HG03442 (cell line): ENCODE data around the gene NPR3.

Experiments
- ATAC-seq: cut with Tn5 transposase; IDR thresholded peaks from one replicate; pipeline ENCODE4 v1.9.1; 2021; ENCODE audit warnings: mild to moderate bottlenecking, moderate library complexity; ENCODE audit not compliant: unreplicated experiment

Gene NPR3

DNA sequence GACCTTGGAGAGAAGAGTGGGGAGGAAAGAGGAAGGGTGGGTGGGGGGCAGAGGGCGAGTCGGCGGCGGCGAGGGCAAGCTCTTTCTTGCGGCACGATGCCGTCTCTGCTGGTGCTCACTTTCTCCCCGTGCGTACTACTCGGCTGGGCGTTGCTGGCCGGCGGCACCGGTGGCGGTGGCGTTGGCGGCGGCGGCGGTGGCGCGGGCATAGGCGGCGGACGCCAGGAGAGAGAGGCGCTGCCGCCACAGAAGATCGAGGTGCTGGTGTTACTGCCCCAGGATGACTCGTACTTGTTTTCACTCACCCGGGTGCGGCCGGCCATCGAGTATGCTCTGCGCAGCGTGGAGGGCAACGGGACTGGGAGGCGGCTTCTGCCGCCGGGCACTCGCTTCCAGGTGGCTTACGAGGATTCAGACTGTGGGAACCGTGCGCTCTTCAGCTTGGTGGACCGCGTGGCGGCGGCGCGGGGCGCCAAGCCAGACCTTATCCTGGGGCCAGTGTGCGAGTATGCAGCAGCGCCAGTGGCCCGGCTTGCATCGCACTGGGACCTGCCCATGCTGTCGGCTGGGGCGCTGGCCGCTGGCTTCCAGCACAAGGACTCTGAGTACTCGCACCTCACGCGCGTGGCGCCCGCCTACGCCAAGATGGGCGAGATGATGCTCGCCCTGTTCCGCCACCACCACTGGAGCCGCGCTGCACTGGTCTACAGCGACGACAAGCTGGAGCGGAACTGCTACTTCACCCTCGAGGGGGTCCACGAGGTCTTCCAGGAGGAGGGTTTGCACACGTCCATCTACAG, 760 bp downstream of the NPR3 start:
- ATAC-seq, result no peak

DNA sequence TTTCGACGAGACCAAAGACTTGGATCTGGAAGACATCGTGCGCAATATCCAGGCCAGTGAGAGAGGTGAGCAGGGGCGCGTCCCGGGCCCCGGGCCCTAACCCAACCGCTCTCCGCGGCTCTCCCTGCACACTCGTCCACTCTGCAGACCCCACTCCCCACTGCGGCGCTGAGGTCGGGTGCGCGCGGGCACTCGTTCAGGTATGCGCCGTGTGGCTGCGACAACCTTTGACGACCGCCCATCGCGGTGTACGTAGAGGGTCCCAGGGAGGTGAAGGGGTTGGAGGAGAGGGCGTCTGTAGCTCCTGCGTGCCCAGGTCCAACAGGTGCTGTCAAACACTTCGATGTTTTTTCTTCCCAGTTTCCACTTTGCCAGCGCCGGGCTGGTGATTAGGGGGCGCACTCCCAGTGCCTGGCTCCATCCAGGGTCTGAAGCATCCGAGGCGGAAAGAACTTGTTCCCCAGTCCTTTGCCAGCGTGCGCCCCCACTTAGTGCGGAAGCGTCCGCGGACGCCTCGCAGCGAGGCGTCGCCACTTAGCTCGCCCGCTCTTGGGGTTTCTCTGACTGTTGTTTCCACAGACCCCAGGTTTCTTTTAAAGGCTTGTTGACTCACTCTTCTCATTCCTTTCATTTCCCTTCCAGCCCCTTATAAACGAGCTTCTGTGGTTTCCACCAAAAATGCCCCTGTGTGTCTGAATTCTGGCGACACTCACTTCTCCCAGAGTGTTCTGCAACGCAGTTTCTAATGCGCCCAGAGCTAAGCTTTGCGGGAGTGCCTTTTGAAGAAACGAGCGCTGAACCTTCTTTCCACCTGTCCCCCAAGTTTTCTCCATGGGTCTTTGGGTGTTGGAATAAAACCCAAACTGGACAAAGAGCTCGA, 1.6 kb downstream of the NPR3 start:
- no peak for ATAC-seq

DNA sequence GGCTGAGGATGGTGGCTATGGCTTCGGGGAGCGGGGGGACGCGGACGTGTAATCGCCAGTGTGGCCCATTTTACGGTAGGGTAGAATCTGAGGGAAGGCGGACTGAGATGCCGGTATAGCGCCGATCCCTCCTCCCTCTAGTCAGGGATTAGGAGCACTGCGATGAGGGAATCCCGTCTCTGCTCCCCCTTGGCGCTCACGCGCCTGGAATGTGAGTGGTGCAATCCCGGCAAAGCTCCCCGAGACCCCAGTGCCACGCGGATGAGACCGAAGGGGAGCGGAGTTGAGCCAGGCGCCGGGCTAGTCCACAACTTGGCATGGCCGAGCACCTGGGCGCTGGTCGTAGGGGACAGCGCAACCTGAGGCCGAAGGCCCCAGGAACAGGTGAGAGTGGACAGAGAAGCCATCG, 2.2 kb downstream of the NPR3 start:
- ATAC-seq, result no peak

DNA sequence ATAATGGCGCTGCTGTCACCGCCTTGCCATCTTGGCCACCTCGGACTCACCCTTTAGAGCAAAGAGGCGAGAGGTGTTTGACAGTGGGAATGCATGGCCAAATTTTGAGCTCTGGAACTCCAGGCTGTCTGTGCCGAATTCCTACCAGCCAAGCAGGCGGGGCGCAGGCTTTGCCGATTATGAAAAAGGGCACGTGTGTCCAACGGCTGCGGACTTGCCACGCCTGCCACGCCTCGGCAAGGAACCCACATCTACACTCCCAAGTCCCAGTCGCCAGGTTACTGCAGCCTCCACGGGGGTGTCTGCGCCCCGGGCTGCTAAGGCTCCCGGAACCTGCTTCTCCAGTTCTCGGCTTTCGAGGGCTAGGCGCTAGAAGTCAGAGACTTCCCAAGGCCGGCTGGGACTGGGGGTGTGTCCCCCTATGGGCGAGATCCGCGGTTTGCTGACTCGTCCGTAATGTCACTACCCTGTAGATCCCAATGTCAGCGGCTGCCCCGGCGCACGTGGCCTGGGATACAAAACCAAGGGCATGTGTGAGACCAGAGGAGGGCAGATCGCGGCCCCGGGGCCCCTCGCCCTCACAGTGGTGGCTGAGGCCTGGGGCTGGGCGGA, 2.8 kb downstream of the NPR3 start:
- no peak for ATAC-seq

DNA sequence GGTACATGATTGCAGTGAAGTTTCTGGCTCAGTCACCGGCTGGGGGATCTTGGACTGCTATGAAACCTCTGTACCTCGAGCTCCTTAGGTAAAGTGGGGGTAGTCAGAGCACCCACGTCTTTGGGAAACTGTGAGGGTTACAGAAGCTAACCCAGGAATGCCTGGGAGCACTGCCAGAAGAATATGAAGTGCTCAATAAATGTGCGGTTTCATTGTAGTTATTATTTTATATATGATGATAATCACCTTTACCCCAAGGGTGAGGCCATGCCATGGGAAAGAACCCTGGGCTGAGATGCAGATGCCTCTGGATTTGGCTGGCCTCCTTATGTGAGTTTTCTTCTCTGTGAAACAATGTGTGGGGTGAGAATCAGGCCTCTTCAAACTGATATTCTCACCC, 3.7 kb downstream of the NPR3 start:
- ATAC-seq, result no peak

DNA sequence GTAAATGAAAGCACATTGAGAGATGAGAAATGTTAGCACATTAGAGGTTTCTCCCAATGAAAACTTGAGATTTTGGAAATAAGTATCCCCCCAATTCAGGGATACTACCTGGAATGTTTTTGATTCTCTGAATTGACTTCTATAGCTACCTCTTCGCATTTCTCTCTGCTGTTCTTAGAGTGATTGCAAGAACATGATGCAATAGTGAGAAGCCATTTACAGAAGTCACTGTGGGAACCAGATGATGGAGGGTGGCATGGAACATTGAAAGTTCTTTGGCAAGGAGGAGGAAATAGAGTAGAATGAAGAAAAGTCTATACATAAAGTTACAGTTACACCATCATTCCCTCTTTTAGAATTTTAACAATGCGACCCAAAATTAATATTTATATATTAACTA, 9.2 kb downstream of the NPR3 start:
- ATAC-seq, result no peak

DNA sequence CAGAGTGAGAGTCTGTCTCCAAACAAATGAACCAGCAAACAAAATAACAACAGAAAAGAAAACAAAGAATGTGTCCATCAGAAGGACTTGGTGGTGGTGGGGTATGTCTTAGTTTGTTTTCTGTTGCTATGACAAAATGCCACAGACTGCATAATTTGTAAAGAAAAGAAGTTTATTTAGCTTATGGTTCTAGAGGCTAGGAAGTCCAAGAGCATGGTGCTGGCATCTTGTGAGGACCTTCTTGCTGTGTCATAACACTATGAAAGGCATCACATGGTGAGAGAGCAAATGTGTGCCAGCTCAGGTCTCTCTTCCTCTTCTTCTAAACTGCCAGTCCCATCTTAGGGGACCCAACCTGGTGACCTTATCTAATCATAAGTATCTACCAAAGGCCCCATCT, 10.5 kb downstream of the NPR3 start:
- no peak for ATAC-seq

DNA sequence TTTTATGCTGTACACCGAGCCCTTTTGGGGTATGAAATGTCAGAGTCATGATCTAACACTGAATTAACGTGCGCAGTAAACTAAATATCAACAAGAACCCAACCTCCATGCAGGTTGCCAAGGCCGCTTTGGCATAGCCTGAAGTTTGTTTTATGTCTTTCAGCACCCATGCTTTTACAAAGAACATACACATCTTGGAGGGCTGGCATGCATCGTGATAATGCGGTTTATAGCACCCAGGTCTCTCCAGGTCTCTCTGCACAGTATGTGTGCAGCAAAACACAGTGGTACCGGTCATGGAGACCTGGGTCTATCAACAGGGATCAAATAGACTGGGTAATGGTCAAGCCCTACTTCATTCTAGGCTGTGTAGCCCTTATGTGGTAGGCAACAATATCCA, 11.8 kb downstream of the NPR3 start:
- no peak for ATAC-seq

DNA sequence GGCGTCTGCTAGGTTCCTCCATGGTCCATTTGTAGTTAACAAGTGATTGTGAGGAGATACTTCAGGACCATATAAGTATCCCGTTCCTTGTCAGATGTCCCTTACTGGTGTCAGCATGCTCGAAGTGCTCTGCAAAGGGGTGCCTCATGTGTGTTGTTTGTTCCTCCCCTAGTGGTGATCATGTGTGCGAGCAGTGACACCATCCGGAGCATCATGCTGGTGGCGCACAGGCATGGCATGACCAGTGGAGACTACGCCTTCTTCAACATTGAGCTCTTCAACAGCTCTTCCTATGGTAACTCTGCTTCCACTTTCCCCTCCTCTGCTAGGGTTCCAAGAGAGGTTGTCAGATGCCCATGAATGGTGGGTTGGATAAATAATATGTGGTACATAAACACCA, 13.4 kb downstream of the NPR3 start:
- no peak for ATAC-seq

DNA sequence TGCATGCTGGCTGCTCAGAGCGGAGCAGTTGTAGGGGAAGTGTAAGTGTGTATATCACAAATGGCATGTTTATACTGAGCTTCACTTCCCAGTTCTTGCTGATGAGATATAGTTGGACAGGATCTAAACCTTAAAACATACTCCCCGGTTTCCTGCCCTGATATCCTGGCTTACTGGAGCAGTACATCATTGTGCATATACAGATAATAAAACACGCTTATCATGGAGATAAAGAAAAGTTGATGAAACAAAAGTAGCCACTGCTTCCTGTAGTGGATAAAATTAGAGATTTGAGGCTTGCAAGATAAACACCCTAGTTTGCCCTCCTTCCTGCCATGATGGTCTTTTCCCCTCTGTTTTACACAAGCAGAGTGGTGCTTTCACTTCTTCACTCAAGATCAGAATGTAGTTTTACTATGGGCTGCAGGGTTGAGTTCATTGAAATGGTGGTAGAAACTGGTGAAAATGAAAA, 15.0 kb downstream of the NPR3 start:
- no peak for ATAC-seq

DNA sequence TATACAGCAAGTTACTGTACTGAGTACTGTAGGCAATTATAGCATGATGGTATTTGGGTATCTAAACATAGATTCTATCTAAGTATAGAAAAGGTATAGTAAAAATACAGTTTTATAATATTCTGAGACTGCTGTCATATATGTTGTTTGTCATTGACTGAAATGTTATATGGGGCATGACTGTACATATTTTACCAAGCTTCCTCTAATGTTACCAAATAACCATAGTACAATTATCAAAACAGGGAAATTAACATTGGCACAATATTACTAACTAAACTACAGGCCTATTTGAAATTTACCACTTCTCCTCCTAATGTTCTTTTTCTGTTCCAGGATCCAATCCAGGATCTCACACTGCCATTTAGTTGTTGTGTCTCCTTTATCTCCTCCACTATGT, 18.5 kb downstream of the NPR3 start:
- no peak for ATAC-seq

DNA sequence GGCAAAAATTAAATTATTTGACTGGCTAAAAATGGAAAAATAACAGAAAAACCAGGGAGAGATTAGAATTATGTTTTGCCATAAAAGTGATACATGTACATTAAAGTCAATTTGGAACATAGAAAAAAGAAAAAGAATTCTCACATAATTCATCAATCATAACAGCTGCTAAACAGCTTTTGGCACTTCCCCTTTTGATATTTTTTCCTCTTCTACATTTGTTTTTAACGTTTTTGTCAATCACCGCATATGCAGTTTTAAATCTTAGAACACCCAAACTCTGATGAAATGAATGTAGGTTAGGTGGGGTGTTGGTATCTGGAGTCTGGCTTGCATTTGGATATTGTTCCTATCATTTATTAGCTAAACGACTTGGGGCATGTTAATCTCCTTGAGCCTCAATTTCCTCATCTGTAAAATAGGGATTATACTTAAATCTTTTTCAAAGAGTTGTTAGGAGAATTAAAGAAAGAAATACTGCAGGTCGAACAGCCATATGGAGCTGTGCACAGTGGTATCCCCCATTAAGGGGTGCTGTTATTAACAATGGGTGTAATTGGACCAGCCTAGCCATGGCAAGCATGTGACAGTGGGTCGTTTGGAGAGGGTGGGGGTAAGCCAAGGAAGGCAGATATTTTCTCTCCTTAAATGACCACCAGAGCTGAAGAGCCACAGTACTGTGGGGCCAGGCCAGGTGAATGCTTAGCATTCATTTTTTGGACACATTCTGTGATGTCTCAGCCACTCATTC, 22.6 kb downstream of the NPR3 start:
- ATAC-seq, result no peak

DNA sequence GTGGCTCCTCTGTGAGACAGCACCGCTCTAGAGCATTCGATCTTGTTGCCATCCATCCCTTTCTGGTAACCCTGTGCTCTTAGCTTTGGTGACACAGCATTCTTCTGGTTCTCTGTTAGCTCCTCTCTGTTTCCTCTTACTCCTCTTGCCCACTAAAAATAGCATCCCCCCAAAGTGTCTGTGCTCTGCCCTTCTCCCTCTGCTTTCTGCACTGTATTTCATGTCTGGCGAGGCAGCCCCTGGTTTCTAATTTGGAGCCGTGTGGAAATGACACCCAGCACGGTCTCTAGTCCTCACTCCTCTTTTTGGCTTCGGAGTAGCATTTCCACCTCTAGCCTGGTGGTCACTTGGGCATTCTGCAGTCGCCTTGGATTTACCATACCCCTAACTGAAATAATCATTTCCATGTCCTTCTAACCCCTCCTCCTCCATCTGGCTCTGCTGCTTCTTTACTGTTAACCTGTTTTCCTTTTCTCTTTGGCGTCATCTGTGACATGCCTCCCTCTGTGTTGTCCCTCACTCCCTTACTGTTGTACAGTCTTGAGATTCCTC, 23.8 kb downstream of the NPR3 start:
- ATAC-seq, result no peak

DNA sequence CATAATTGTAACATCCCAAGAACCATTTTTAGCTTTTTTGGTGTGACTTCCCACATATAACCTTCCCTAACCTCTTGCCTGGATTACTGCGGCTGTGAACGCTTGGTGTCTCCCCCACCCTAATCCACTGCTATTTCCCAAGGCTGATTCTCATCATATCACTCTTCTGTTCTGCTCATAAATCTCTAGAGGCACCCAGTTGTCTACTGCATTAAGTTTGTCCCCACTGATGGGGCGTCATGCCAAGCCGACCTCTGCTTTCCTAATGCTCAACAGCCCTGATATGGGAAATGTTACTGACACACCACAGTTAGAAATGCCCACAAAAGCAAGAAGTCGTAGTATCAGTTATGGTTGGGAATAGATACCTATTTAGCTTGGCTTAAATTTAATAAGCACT, 24.4 kb downstream of the NPR3 start:
- no peak for ATAC-seq

DNA sequence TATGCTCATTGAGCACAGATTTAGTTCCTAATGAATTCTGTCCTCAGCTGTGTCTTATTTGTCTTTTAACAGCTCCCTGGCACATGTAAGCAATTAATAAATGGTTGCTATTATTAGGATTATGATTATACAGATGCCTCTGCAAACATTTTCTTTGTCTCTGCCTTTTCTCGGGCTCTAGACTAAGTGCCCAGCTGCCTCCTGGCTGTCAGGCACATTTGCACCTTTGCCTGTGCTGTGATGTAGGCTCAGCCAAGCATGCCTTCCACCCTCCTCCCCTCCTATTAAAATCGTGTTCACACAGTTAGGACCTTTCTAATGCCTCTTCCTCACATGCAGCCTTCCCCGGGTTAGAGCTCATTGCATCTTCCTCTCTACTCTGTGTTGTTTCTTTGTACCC, 25.7 kb downstream of the NPR3 start:
- ATAC-seq, result no peak

DNA sequence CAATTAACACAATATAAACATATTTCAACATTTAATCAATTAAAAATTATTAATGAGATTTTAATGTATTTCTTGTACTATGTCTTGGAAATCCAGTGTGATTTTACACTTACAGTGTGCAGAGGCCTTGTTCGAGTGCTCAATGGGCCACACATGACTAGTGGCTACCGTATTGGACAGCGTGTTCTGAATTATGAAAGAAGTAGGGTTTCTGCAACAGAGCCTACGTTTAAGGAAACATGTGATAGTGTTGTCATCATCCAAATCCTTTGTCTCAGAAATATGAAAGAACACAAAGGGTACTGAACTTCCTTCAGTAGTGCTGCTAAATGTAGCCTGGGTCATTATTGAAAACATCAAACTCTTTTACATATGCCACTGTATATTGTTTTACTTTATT, 29.5 kb downstream of the NPR3 start:
- no peak for ATAC-seq

DNA sequence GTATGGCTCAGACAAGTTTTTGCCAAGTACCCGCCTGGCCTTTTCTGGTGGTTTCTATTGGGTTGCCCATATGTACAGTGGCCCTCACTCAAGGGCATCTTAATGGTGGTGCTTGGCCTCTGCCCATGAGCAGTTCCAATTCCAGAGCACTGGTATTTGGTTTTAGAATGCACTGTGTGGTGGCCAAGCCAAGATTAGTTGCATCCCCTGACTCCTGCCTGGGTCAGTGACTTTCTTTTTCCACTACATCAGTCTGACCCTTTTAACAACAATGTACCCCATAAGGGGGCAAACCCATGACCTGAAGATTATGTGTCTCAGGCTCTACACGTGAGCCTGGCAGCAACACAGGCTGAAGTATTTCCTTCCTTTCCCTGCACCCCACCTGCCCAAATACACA, 34.2 kb downstream of the NPR3 start:
- ATAC-seq, result no peak

DNA sequence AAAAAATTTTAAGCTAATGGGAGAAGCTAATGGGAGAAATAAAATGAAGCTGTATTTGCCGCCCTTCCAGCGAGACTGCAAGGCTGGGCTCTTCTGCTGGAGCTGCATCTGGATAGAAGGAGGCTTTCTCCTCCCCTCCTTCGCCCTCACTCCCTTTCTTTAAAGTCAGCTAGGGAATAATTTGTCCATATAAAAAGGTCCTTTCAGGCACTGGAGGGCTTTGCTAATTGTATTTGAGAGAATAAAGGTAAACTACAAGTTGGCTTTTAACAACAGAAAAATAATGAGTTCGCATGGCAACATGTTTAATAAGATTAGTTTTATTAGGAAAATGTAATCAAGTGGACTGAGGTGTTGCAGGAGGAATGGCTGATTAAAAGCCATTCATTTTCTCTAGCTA, 41.3 kb downstream of the NPR3 start:
- no peak for ATAC-seq

DNA sequence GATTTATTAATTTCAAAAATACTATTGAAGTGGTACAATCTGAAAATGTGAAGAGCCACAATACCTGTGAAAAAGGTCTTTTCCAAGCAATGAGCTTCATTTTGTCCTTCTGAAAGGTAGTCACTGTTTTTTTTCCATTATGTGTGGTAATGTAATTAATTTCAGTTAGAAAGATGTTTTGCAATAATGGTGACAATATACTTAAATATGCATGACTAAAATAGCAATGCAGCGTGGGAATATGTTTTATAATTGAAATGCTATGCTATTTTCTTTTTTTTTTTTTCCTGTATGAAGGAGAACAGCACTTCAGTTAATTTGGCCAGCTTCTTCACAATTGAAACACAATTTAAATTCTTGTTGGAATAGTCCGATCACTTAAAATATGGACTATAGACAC, 41.9 kb downstream of the NPR3 start:
- ATAC-seq, result no peak

DNA sequence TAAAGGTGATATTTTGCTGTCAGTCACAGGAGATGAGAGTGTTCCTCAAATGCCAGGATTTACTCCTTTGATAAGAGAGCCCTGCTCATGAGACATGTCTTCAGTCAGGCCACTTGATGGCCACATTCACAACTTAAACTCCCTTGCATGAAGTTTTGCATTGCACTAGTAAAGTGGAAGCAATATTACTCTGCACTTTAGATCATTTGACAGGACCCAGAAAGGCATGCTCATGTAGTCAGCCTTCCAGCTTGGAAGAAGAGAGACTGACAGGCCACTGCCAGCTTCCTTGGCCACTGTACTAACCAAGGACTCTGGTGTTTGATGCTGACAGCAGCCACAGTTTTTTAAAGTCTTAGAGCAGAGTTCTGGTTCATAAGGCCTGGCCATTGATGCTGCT, 42.6 kb downstream of the NPR3 start:
- no peak for ATAC-seq

DNA sequence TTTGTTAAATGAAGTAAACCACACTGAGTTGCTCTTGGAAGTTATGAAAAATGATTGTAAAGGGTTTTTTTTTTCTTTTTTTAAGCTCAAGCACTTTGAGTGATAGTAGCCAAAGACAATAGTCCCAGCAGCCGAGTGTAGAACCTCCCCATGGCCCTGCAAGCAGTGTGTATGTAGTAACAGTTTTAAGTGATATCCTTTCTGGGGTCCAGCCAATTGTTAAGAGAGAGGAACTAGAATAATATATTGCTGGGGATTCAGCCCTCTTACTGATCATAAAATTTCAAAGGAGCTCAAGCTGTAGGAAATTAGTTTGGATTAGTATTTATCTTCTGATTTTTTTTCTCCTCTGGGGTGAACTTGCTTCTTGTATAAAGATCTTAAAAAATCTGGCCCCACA, 43.2 kb downstream of the NPR3 start:
- no peak for ATAC-seq
